ENCODE results near the gene VAV2. TPM values are rescaled to one million over a fixed set of nuclear protein-coding genes. Genes with fewer than 3 reads are reported as not detected.

Gene VAV2
- total and polyA plus RNA-seq, 2 of the 4 experiments (the other 2 are of a cell fraction), result 10.8 to 13.4 TPM

DNA sequence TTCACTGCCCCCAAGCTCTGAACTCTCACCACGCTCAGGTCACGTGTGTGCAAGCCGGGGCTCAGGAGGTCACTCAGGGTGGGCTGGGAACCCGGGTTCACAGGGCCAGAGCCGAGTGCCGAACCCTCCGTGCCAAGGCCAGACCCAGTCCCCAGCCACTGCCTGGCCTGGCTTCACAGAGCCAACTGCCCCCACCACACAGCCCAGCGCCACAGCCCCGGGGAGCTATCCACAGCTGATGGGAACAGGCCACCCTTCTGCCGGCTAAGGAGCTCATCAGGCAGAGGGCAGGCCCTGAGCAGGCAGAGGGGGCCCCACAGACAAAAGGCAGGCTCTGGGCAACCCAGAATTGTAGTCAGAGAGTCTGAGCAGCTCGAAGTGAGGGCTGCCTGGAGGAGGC, 117.0 kb downstream of the VAV2 start:
- CTCF ChIA-PET, result no interaction called here
- ATAC-seq (ENCODE audit: low read depth), result no peak
- Histone ChIP-seq H3K27ac (ENCODE audit: insufficient read depth, low read length) (no peak overlapping the region), H4K8ac (ENCODE audit: low read depth in 2 of 2, low read length in 2 of 2) (no peak overlapping the region), H3K14ac (replicated peaks; ENCODE audit: low read depth, low read length) (no peak overlapping the region), H3K9ac (ENCODE audit: low read depth, low read length) (no peak overlapping the region), H4K5ac (ENCODE audit: low read depth, low read length) (no peak overlapping the region), H3K9me1 (ENCODE audit: insufficient read depth, low read length) (peaks cover 11% of the 10 kb centered on the region), H4K20me1 (ENCODE audit: insufficient read depth, low read length) (peaks cover 50% of the 10 kb centered on the region), H3K56ac (ENCODE audit: extremely low read depth, insufficient read depth, low read length) (no peak overlapping the region), H3K23ac (ENCODE audit: low read depth, low read length) (no peak overlapping the region), H2AK5ac (ENCODE audit: low read depth, low read length) (no peak overlapping the region; the same call in 1 of the 2 replicates), H2BK20ac (ENCODE audit: low read depth, low read length) (no peak overlapping the region), H3K27me3 (ENCODE audit: control insufficient read depth, insufficient read depth, low read length) (no peaks in the 10 kb centered on the region), H3K36me3 (ENCODE audit: control insufficient read depth, insufficient read depth, low read length) (no peaks in the 10 kb centered on the region), H2BK120ac (ENCODE audit: low read depth, low read length) (no peak overlapping the region), H3K9me3 (ENCODE audit: control insufficient read depth, insufficient read depth, low read length) (no peaks in the 10 kb centered on the region), H2BK5ac (ENCODE audit: low read depth, low read length, poor library complexity, severe bottlenecking) (no peak overlapping the region), H3K18ac (ENCODE audit: low read depth, low read length) (no peak overlapping the region), H3K79me1 (ENCODE audit: low read depth in 1 of 2, low read length in 2 of 2) (peaks cover 31 to 84% of the 10 kb centered on the region in 2 experiments), H3K4me3 (ENCODE audit: insufficient read depth, low read depth, low read length) (no peak overlapping the region), H3K4ac (ENCODE audit: low read depth, low read length) (no peak overlapping the region), H3K4me1 (ENCODE audit: control insufficient read depth, insufficient read depth, low read length) (peaks cover 17% of the 10 kb centered on the region), H2BK15ac (ENCODE audit: low read depth, low read length) (no peak overlapping the region), H2AFZ (replicated peaks; ENCODE audit: low read length, poor library complexity) (no peak overlapping the region), H2AK9ac (replicated peaks; ENCODE audit: low read depth, low read length, poor library complexity) (peak overlapping the region; percentile 66), H4K91ac (ENCODE audit: insufficient read depth, low read depth, low read length) (no peak overlapping the region), H3K4me2 (ENCODE audit: low read depth, low read length) (no peak overlapping the region)
- dilution Hi-C loops (cut with HindIII; ENCODE audit: low sequenced_read_pairs, unreplicated experiment) (no loop called here), in situ Hi-C loops (cut with MboI; ENCODE audit: low sequenced_read_pairs) (no loop called here), intact Hi-C loops (cut with micrococcal nuclease) (no loop called here)
- 92% methylated on average over 7 of the region's 11 CpGs; no CpG with 5 or more reads in 1 of the 2 experiments for WGBS, 2 experiments (ENCODE audit: extremely low coverage in 2 of 2, insufficient read length in 1 of 2)
- POLR2A ChIA-PET (ENCODE audit: unreplicated experiment), result no interaction called here
- DNase-seq, result no peak
- TF ChIP-seq, protein P1, sequence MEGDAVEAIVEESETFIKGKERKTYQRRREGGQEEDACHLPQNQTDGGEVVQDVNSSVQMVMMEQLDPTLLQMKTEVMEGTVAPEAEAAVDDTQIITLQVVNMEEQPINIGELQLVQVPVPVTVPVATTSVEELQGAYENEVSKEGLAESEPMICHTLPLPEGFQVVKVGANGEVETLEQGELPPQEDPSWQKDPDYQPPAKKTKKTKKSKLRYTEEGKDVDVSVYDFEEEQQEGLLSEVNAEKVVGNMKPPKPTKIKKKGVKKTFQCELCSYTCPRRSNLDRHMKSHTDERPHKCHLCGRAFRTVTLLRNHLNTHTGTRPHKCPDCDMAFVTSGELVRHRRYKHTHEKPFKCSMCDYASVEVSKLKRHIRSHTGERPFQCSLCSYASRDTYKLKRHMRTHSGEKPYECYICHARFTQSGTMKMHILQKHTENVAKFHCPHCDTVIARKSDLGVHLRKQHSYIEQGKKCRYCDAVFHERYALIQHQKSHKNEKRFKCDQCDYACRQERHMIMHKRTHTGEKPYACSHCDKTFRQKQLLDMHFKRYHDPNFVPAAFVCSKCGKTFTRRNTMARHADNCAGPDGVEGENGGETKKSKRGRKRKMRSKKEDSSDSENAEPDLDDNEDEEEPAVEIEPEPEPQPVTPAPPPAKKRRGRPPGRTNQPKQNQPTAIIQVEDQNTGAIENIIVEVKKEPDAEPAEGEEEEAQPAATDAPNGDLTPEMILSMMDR (conservative IDR thresholded peaks at IDR 0.05; ENCODE audit: low read depth, low read length), result no peak
- TF ChIP-seq, protein P2, sequence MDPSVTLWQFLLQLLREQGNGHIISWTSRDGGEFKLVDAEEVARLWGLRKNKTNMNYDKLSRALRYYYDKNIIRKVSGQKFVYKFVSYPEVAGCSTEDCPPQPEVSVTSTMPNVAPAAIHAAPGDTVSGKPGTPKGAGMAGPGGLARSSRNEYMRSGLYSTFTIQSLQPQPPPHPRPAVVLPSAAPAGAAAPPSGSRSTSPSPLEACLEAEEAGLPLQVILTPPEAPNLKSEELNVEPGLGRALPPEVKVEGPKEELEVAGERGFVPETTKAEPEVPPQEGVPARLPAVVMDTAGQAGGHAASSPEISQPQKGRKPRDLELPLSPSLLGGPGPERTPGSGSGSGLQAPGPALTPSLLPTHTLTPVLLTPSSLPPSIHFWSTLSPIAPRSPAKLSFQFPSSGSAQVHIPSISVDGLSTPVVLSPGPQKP (IDR thresholded peaks at IDR 0.05; ENCODE audit: borderline replicate concordance, low read depth, low read length), result no peak
- TF ChIP-seq MAFK (IDR thresholded peaks at IDR 0.05; ENCODE audit: low read depth, low read length) (no peak), MAZ (IDR thresholded peaks at IDR 0.05; ENCODE audit: borderline replicate concordance, low read depth, low read length) (no peak), BHLHE40 (IDR thresholded peaks at IDR 0.05; ENCODE audit: low read depth, low read length) (no peak)
- no TSS peak for BruUV-seq (replicated peaks)
